ENCODE results near the gene KCTD14.
"Not testable (repeated sequence)": the region's sequence is repeated elsewhere in the genome, so short reads cannot be mapped to it uniquely, and the experiment has no call there.

The KCTD14 gene

DNA sequence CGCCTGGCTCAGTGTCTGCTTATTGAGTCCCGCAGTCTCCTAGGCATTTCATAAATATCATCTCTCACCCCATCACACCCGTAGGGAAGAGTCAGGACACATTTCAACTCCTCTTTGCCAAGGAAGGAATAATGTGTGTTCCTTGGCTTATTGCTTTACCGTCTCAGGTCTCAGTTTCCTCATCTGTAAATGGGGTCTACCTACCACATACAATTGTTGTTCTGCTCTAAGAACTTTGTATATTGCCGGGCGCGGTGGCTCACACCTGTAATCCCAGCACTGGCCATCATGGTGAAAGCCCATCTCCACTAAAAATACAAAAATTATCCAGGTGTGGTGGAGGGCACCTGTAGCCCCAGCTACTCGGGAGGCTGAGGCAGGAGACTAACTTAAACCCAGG, 37.5 kb upstream of the KCTD14 start:
- Histone ChIP-seq H3K27me3 (ENCODE audit: insufficient read depth, low read length) (no peaks in the 10 kb centered on the region), H3K4me3 (ENCODE audit: low read length) (no peak overlapping the region)

DNA sequence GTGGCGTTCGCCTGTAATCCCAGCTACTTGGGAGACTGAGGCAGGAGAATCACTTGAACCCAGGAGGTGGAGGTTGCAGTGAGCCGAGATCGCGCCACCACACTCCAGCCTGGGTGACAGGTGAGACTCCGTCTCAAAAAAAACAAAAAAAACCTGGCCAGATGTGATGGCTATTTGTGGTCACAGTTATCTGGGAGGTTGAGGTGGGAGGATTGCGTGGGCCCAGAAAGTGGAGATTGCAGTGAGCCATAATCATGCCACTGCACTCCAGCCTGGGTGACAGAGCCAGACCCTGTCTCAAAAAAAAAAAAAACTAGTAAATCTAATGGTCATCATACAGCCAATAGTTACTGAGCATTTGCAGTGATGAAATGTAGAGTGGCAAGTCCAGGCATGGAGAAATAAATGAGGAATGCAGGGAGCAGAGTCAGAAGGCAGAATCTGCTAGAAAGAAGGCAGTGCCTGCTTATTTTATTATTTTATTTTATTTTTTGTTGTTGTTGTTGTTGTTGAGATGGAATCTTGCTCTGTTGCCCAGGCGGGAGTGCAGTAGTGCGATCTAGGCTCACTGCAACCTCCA, 36.8 kb upstream of the KCTD14 start:
- not testable (repeated sequence) for H3K36me3 ChIP-seq (ENCODE audit: insufficient read depth, low read length); H2AFZ ChIP-seq (ENCODE audit: low read depth, low read length); H3K9me3 ChIP-seq (ENCODE audit: low read length); H3K4me1 ChIP-seq (ENCODE audit: insufficient read depth, low read length); H3K4me3 ChIP-seq (ENCODE audit: low read length); H3K27me3 ChIP-seq (ENCODE audit: insufficient read depth, low read length)

More for the DNA sequence above, 37.5 kb upstream of the KCTD14 start:
- H3K36me3 ChIP-seq (ENCODE audit: insufficient read depth, low read length), result no peaks in the 10 kb centered on the region
- H3K9me3 ChIP-seq (ENCODE audit: low read length), result no peaks in the 10 kb centered on the region
- H2AFZ ChIP-seq (ENCODE audit: low read depth, low read length), result no peak overlapping the region
- no peaks in the 10 kb centered on the region for H3K4me1 ChIP-seq (ENCODE audit: insufficient read depth, low read length)

DNA sequence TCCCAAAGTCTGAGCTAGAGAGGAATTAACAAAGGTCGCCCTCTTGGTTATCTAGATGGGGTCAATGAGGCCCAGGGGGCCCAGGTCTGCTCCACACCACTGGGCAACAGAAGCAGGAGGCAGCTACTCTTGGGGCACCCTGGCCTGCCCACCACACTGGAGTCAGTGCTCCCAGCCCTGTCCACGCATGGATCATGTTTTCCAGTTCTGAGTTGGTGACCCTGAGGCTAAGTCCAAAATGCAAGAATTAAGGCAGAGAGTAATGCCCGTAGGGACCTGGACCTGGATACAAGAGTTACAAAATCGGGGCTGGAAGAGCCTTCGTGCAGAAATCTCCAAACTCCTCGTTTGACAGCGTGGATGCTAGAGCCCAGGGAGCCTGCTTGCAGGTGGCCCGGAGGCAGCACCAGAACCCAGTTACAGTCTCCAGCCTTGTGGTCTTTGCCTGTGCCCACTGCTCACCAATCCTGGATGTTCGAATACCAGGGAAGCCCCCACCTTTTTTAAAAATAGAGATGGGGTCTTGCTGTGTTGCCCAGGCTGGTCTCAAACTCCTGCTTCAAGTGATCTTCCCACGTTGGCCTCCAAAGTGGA, 34.5 kb upstream of the KCTD14 start:
- H3K9me3 ChIP-seq (ENCODE audit: low read length), result no peaks in the 10 kb centered on the region
- no peak overlapping the region for H3K4me3 ChIP-seq (ENCODE audit: low read length)
- H3K36me3 ChIP-seq (ENCODE audit: insufficient read depth, low read length), result no peaks in the 10 kb centered on the region
- H2AFZ ChIP-seq (ENCODE audit: low read depth, low read length), result no peak overlapping the region
- H3K4me1 ChIP-seq (ENCODE audit: insufficient read depth, low read length), result no peaks in the 10 kb centered on the region
- no peaks in the 10 kb centered on the region for H3K27me3 ChIP-seq (ENCODE audit: insufficient read depth, low read length)

GRCh38 chr11:78056093-78056492, 33.0 kb upstream of the KCTD14 start:
- H2AFZ ChIP-seq (ENCODE audit: low read depth, low read length), result no peak overlapping the region
- no peak overlapping the region for H3K4me3 ChIP-seq (ENCODE audit: low read length)
- peaks cover 4% of the 10 kb centered on the region for H3K4me1 ChIP-seq (ENCODE audit: insufficient read depth, low read length)
- no peaks in the 10 kb centered on the region for H3K36me3 ChIP-seq (ENCODE audit: insufficient read depth, low read length)
- H3K9me3 ChIP-seq (ENCODE audit: low read length), result no peaks in the 10 kb centered on the region
- no peaks in the 10 kb centered on the region for H3K27me3 ChIP-seq (ENCODE audit: insufficient read depth, low read length)

DNA sequence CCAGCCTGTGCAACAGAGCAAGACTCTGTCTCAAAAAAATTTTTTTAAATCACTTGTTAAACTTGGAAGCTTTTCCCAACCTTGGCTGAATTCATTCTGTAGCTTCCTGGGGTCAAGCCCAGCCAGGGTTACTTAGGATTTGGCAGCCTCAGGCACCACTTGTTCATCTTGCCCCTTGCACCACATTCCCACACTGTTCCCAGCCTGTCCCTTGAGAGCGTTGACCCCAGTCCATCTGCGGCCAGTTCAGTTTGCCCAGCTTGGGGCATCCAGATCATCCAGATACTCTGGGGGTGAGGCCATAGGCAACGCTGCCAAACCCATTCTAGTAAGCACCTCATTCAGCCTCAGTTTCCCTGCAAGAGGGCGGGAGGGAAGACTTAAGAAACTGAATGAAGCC, 31.9 kb upstream of the KCTD14 start:
- H3K4me1 ChIP-seq (ENCODE audit: insufficient read depth, low read length), result peaks cover 4% of the 10 kb centered on the region
- no peaks in the 10 kb centered on the region for H3K9me3 ChIP-seq (ENCODE audit: low read length)
- no peaks in the 10 kb centered on the region for H3K27me3 ChIP-seq (ENCODE audit: insufficient read depth, low read length)
- H3K4me3 ChIP-seq (ENCODE audit: low read length), result no peak overlapping the region
- H2AFZ ChIP-seq (ENCODE audit: low read depth, low read length), result no peak overlapping the region
- H3K36me3 ChIP-seq (ENCODE audit: insufficient read depth, low read length), result no peaks in the 10 kb centered on the region

GRCh38 chr11:78050964-78051831, 28.1 kb upstream of the KCTD14 start:
- no peak overlapping the region for H3K4me3 ChIP-seq (ENCODE audit: low read length)
- H3K27me3 ChIP-seq (ENCODE audit: insufficient read depth, low read length), result no peaks in the 10 kb centered on the region
- no peaks in the 10 kb centered on the region for H3K9me3 ChIP-seq (ENCODE audit: low read length)
- H3K36me3 ChIP-seq (ENCODE audit: insufficient read depth, low read length), result no peaks in the 10 kb centered on the region
- H3K4me1 ChIP-seq (ENCODE audit: insufficient read depth, low read length), result peaks cover 4% of the 10 kb centered on the region
- H2AFZ ChIP-seq (ENCODE audit: low read depth, low read length), result no peak overlapping the region

DNA sequence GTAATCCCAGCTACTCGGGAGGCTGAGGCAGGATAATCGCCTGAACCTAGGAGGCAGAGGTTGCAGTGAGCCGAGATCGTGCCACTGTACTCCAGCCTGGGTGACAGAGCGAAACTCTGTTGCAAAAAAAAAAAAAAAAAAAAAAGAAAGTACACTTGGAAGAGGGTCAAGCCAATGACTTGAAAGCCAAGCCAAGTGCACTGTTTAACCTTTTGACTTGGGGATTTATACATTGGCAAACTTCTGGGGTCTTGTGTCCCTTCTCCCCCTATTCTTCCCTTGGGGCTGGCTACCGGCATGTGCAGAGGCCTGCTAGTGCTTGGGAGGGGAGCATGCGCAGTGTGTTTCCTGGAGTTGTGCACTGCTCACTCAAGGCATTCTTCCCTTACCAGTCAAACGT, 26.3 kb upstream of the KCTD14 start:
- Histone ChIP-seq H2AFZ (ENCODE audit: low read depth, low read length) (no peak overlapping the region), H3K36me3 (ENCODE audit: insufficient read depth, low read length) (no peaks in the 10 kb centered on the region), H3K27me3 (ENCODE audit: insufficient read depth, low read length) (no peaks in the 10 kb centered on the region), H3K9me3 (ENCODE audit: low read length) (no peaks in the 10 kb centered on the region), H3K4me1 (ENCODE audit: insufficient read depth, low read length) (peaks cover 7% of the 10 kb centered on the region), H3K4me3 (ENCODE audit: low read length) (no peak overlapping the region)

DNA sequence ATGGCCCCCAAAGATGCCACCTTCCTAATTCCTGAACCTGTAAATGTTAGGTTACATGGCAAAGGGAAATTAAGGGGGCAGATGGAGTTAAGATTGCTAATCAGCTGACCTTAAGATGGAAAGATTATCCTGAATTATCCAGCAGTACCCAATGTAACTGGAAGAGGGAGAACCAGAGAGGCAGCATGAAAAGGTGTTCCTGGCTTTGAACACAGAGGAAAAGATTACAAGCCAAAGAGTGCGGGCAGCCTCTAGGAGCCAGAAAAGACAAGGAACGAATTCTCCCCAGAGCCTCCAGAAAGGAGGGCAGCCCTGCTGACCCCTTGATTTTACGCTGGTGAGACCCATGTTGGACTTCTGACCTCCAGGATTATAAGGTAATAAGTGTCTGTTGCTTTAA, 25.5 kb upstream of the KCTD14 start:
- H3K9me3 ChIP-seq (ENCODE audit: low read length), result no peaks in the 10 kb centered on the region
- H3K27me3 ChIP-seq (ENCODE audit: insufficient read depth, low read length), result no peaks in the 10 kb centered on the region
- H3K4me3 ChIP-seq (ENCODE audit: low read length), result no peak overlapping the region
- H2AFZ ChIP-seq (ENCODE audit: low read depth, low read length), result no peak overlapping the region
- H3K4me1 ChIP-seq (ENCODE audit: insufficient read depth, low read length), result peaks cover 7% of the 10 kb centered on the region
- no peaks in the 10 kb centered on the region for H3K36me3 ChIP-seq (ENCODE audit: insufficient read depth, low read length)

DNA sequence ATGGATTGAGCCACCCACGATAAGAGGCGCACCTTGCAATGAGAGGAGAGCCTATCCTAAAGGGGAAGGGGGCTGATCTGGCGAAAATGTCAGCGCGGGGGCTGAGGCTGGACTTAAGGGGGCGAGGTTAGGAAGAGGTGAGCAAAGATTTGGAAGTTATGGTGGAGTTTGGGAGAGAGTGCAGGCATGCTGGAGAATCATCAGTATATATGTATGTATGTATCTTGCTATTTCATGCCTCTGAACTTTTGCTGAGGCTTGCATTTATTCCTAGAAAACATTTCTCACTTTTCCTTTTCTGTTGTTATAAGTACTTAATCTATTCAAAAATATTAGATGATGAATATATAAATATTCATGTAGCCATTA, 23.4 kb upstream of the KCTD14 start:
- Histone ChIP-seq H3K36me3 (ENCODE audit: insufficient read depth, low read length) (no peaks in the 10 kb centered on the region), H2AFZ (ENCODE audit: low read depth, low read length) (peak overlapping the region; percentile 64), H3K4me1 (ENCODE audit: insufficient read depth, low read length) (peaks cover 6% of the 10 kb centered on the region), H3K27me3 (ENCODE audit: insufficient read depth, low read length) (no peaks in the 10 kb centered on the region), H3K9me3 (ENCODE audit: low read length) (no peaks in the 10 kb centered on the region), H3K4me3 (ENCODE audit: low read length) (no peak overlapping the region)

- Histone ChIP-seq H3K27me3 (ENCODE audit: insufficient read depth, low read length) (no peaks in the 10 kb centered on the region), H2AFZ (ENCODE audit: low read depth, low read length) (peak overlapping the region; percentile 64), H3K9me3 (ENCODE audit: low read length) (no peaks in the 10 kb centered on the region), H3K4me3 (ENCODE audit: low read length) (peak overlapping the region; percentile 18), H3K36me3 (ENCODE audit: insufficient read depth, low read length) (no peaks in the 10 kb centered on the region), H3K4me1 (ENCODE audit: insufficient read depth, low read length) (peaks cover 3% of the 10 kb centered on the region)
These were observed 22.9 kb upstream of the KCTD14 start for GRCh38 chr11:78045851-78046485.

GRCh38 chr11:78044706-78045105, 21.6 kb upstream of the KCTD14 start:
- Histone ChIP-seq H3K4me3 (ENCODE audit: low read length) (no peak overlapping the region), H2AFZ (ENCODE audit: low read depth, low read length) (no peak overlapping the region), H3K4me1 (ENCODE audit: insufficient read depth, low read length) (peaks cover 3% of the 10 kb centered on the region), H3K9me3 (ENCODE audit: low read length) (no peaks in the 10 kb centered on the region), H3K27me3 (ENCODE audit: insufficient read depth, low read length) (no peaks in the 10 kb centered on the region), H3K36me3 (ENCODE audit: insufficient read depth, low read length) (no peaks in the 10 kb centered on the region)

DNA sequence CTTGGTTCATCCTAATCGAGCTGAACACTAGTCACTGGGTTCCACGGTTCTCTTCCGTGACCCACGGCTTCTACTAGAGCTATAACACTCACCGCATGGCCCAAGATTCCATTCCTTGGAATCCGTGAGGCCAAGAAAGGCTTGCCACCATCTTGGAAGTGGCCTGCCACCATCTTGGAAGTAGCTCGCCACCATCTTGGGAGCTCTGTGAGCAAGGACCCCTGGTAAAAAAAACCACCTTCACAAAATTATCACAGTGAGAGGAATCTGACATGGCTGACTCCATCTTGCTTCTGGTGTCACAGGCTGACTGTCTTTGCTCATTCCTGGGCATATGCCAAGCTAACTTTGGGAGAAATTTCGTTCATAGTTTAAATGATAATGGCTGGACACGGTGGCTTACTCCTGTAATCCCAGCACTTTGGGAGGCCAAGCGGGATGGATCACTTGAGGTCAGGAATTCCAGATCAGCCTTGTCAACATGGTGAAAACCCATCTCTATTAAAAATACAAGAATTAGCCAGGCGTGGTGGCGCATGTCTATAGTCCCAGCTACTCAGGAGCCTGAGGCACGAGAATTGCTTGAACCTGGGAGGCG, 18.9 kb upstream of the KCTD14 start:
- no peaks in the 10 kb centered on the region for H3K9me3 ChIP-seq (ENCODE audit: low read length)
- no peaks in the 10 kb centered on the region for H3K27me3 ChIP-seq (ENCODE audit: insufficient read depth, low read length)
- H3K36me3 ChIP-seq (ENCODE audit: insufficient read depth, low read length), result no peaks in the 10 kb centered on the region
- H3K4me1 ChIP-seq (ENCODE audit: insufficient read depth, low read length), result peaks cover 3% of the 10 kb centered on the region
- H3K4me3 ChIP-seq (ENCODE audit: low read length), result no peak overlapping the region
- H2AFZ ChIP-seq (ENCODE audit: low read depth, low read length), result no peak overlapping the region

GRCh38 chr11:78041380-78041719, 18.3 kb upstream of the KCTD14 start:
- not testable (repeated sequence) for H3K4me1 ChIP-seq (ENCODE audit: insufficient read depth, low read length); H3K9me3 ChIP-seq (ENCODE audit: low read length); H3K27me3 ChIP-seq (ENCODE audit: insufficient read depth, low read length); H3K36me3 ChIP-seq (ENCODE audit: insufficient read depth, low read length); H3K4me3 ChIP-seq (ENCODE audit: low read length); H2AFZ ChIP-seq (ENCODE audit: low read depth, low read length)

Measured in neuron (in vitro differentiated cells).